Upper lobe of left lung (tissue), 6 donors: ENCODE results near the gene HDHD5. TPM values are rescaled to one million over a fixed set of nuclear protein-coding genes. Genes with fewer than 3 reads are reported as not detected.
"Not testable (repeated sequence)": the region's sequence is repeated elsewhere in the genome, so short reads cannot be mapped to it uniquely, and the experiment has no call there.

Source experiments
- ATAC-seq, 2 donors: fragments of 200-7000 bp; cut with Tn5 transposase; one replicate each; pipeline ENCODE4 v1.9.1; 2022; ENCODE audit warnings: mild to moderate bottlenecking in 2 of 2, moderate library complexity in 2 of 2; ENCODE audit not compliant: low FRiP score in 2 of 2
- DNase-seq, 2 donors: peaks; one replicate each; pipeline ENCODE4 v3.0.0-alpha.2; 2019 to 2020
- H3K27ac ChIP-seq, 4 donors: fragments of 200-600 bp; sonication (generic); one replicate each; pipeline ENCODE4 v1.5.1; 2016 to 2019
- H3K27me3 ChIP-seq, 4 donors: fragments of 200-600 bp; sonication (generic); one replicate each; pipeline ENCODE4 v1.5.1; 2017 to 2019
- H3K36me3 ChIP-seq, 4 donors: fragments of 200-600 bp; sonication (generic); one replicate each; pipeline ENCODE4 v1.5.1; 2016 to 2019
- H3K4me1 ChIP-seq, 4 donors: fragments of 200-600 bp; sonication (generic); one replicate each; pipeline ENCODE4 v1.5.1; 2018 to 2019
- H3K4me3 ChIP-seq, 4 donors: fragments of 200-600 bp; sonication (generic); one replicate each; pipeline ENCODE4 v1.5.1; 2017 to 2019; ENCODE audit warnings: mild to moderate bottlenecking in 2 of 4, moderate library complexity in 1 of 4
- H3K9me3 ChIP-seq, 4 donors: fragments of 200-600 bp; sonication (generic); one replicate each; pipeline ENCODE4 v1.5.1; 2018 to 2019
- EP300 ChIP-seq, 4 donors: sonication (generic); formaldehyde crosslinking; IDR thresholded peaks; one replicate each; pipeline ENCODE4 v1.5.1; 2017; ENCODE audit warnings: antibody characterized with exemption in 4 of 4, control low read depth in 2 of 4
- POLR2A ChIP-seq, 4 donors: fragments of 450-650 bp; IDR thresholded peaks; one replicate each; pipeline ENCODE4 v1.5.1; 2016 to 2017; ENCODE audit warnings: antibody characterized with exemption in 4 of 4, mild to moderate bottlenecking in 2 of 4
- POLR2AphosphoS5 ChIP-seq, 2 donors: sonication (generic); formaldehyde crosslinking; IDR thresholded peaks; one replicate each; pipeline ENCODE4 v1.5.1; 2017; ENCODE audit warnings: antibody characterized with exemption in 2 of 2
- WGBS, 2 donors: methylation state at CpG; one replicate each; pipeline ENCODE4 v1.1.5; 2017 to 2018; 5-methylcytosine and 5-hydroxymethylcytosine counted together
- total RNA-seq, 6 donors: library from RNA; depleted of rRNA in 4 of 6; stranded (reverse); fragments of >200 nt in 4 of 6; gene quantifications; one replicate each; pipeline versions ENCODE4 v1.1.0 to v1.2.1, GENCODE V29; 2016 to 2021
- TF ChIP-seq, protein P1 (sequence below), 6 experiments: fragments of 450-650 bp in 4 of 6; fragments of 200-600 bp in 2 of 6; sonication (generic) in 2 of 6; IDR thresholded peaks; one replicate each; pipeline ENCODE4 v1.5.1; 2016 to 2019; ENCODE audit warnings: antibody characterized with exemption in 6 of 6
- donor health status: DM: no; HTN: no; CAD: no; lungs with moderate emphysema.
- donor health status: DM: no; HTN: yes; CAD: no; lungs with severe emphysema.

HDHD5 gene
- total RNA-seq, 6 donors from 2014 or later, result 28.0 to 47.1 (median 34.3) TPM

DNA sequence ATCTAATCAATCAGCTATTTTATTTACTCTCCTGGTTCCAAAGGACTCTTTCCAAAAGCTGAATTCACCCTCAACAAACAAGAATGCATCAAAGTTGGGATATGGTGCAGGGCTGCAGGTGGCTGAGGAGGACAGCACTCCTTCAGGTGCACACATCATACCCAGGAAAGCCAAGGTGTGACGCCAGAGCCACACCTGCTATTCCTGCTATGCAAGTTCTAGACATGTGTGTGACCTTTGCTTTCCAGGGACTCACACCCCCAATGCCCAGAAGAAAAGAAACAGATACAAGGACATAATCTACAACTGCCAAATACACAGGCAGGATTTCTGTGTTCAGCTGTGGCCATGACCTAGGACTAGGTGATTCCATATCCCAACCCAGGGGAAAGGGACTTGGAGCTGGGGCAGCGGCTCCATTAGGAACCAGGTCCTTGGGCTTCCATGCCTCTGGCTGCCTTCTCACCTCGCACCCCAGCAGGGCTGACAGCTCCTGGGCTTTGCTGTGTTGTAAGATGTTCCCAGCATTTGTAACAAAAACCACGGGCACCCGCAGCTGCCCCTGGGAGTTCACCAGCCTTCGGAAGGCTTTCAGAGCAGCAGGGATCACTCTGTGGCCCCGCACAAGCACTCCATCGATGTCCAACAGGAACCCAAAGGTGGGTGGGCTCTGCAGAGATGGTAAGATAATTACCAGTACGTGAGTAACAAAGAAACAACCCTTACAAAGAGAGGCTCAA is 9.8 kb downstream of the HDHD5 start:
- DNase-seq (no peak), ATAC-seq (no peak)
- no peaks in the 10 kb centered on the region for H3K9me3 ChIP-seq
- peaks cover 0 to 35% (median 17%) of the 10 kb centered on the region in 4 donors for H3K36me3 ChIP-seq
- H3K27me3 ChIP-seq, result no peaks in the 10 kb centered on the region
- H3K4me1 ChIP-seq, result no peaks in the 10 kb centered on the region
- no peak overlapping the region for H3K27ac ChIP-seq
- TF ChIP-seq POLR2AphosphoS5 (IDR thresholded peaks at IDR 0.05) (no peak), POLR2A (IDR thresholded peaks at IDR 0.05) (no peak), EP300 (IDR thresholded peaks at IDR 0.05) (no peak)
- TF ChIP-seq, protein P1, sequence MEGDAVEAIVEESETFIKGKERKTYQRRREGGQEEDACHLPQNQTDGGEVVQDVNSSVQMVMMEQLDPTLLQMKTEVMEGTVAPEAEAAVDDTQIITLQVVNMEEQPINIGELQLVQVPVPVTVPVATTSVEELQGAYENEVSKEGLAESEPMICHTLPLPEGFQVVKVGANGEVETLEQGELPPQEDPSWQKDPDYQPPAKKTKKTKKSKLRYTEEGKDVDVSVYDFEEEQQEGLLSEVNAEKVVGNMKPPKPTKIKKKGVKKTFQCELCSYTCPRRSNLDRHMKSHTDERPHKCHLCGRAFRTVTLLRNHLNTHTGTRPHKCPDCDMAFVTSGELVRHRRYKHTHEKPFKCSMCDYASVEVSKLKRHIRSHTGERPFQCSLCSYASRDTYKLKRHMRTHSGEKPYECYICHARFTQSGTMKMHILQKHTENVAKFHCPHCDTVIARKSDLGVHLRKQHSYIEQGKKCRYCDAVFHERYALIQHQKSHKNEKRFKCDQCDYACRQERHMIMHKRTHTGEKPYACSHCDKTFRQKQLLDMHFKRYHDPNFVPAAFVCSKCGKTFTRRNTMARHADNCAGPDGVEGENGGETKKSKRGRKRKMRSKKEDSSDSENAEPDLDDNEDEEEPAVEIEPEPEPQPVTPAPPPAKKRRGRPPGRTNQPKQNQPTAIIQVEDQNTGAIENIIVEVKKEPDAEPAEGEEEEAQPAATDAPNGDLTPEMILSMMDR (IDR thresholded peaks at IDR 0.05), result no peak
- WGBS, 2 donors, result 82 to 85% methylated on average over 4 to 9 of the region's 9 CpGs
- no peak overlapping the region for H3K4me3 ChIP-seq

DNA sequence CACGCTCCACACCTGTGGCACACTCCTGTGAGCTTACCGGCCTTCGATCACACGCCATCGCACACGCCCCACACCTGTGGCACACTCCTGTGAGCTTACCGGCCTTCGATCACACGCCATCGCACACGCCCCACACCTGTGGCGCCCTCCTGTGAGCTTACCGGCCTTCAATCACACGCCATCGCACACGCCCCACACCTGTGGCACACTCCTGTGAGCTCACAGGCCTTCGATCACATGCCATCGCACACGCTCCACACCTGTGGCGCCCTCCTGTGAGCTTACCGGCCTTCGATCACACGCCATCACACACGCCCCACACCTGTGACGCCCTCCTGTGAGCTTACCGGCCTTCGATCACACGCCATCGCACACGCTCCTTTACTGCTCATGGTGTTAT is 11.6 kb downstream of the HDHD5 start:
- DNase-seq, H3K4me1 ChIP-seq, H3K9me3 ChIP-seq, ATAC-seq, H3K27ac ChIP-seq, H3K4me3 ChIP-seq, H3K27me3 ChIP-seq: not testable (repeated sequence)
- WGBS, 2 donors, result 96 to 97% methylated on average over 30 of the region's 30 CpGs
- H3K36me3 ChIP-seq, result peaks cover 0 to 52% (median 35%) of the 10 kb centered on the region in 4 donors

DNA sequence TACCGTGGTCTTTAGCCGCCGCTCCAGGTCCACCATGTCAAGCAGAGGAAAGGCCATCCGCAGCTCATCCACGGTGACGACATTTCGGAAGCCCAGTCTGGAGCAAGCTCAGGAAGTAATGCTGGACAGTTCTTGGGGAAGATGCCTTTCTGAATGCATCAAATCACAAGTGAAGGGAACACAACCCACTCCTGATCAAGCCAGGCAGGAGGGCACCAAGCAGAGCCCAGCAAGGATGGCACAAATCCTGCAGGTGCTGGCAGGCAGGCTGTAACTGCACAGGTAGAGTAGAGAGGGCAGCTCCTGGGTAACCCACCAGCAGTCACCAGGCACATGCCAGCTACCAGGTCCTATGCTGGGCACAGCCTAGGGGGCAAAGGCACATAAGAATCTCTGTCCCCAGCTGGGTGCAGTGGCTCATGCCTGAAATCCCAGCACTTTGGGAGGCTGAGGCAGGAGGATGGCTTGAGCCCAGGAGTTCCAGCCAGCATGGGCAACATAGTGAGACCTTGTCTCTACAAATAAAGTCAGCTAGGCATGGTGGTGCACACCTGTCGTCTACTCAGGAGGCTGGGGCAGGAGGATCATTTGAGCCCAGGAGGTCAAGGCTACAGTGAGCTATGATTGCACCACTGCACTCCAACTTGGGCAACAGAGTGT is 13.9 kb downstream of the HDHD5 start:
- Histone ChIP-seq H3K9me3 (no peaks in the 10 kb centered on the region), H3K4me1 (no peaks in the 10 kb centered on the region), H3K27ac (no peak overlapping the region), H3K36me3 (peaks cover 0 to 75% (median 53%) of the 10 kb centered on the region in 4 donors), H3K4me3 (no peak overlapping the region), H3K27me3 (no peaks in the 10 kb centered on the region)
- WGBS, 2 donors, result 95 to 99% methylated on average over 6 to 7 of the region's 8 CpGs
- no peak for DNase-seq
- ATAC-seq, result peak in 1 of 2 donors; percentile 21
- TF ChIP-seq, protein P1 (IDR thresholded peaks at IDR 0.05), result no peak
- TF ChIP-seq EP300 (IDR thresholded peaks at IDR 0.05), result no peak
- no peak for TF ChIP-seq POLR2A (IDR thresholded peaks at IDR 0.05)
- no peak for TF ChIP-seq POLR2AphosphoS5 (IDR thresholded peaks at IDR 0.05)

DNA sequence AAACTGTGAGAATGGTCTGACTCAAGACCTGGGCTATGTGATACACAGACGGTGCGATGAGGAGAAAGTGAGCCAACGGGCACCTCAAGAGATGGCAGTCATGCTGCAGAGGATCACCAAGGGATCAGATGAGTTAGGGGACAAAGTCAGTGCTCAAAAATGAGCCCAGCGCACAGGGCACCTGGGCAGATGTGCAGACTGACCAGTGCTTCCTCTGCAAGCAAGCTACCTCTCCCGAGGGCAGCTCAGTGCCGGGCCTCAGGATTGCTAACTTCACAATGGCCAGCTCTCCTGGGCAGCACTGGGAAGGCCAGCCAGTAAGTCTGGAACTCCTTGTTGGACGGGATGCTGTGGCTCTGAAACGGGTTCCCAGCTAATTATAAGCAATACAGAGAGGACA is 15.3 kb downstream of the HDHD5 start:
- WGBS, 2 donors, result 92 to 94% methylated on average over 8 of the region's 8 CpGs
- Histone ChIP-seq H3K27ac (no peak overlapping the region), H3K9me3 (no peaks in the 10 kb centered on the region), H3K4me3 (no peak overlapping the region), H3K27me3 (no peaks in the 10 kb centered on the region), H3K36me3 (peaks cover 0 to 80% (median 53%) of the 10 kb centered on the region in 4 donors), H3K4me1 (no peaks in the 10 kb centered on the region)
- no peak for ATAC-seq
- no peak for DNase-seq
- TF ChIP-seq POLR2A (IDR thresholded peaks at IDR 0.05) (no peak), POLR2AphosphoS5 (IDR thresholded peaks at IDR 0.05) (no peak), EP300 (IDR thresholded peaks at IDR 0.05) (no peak)
- TF ChIP-seq, protein P1 (IDR thresholded peaks at IDR 0.05), result no peak

DNA sequence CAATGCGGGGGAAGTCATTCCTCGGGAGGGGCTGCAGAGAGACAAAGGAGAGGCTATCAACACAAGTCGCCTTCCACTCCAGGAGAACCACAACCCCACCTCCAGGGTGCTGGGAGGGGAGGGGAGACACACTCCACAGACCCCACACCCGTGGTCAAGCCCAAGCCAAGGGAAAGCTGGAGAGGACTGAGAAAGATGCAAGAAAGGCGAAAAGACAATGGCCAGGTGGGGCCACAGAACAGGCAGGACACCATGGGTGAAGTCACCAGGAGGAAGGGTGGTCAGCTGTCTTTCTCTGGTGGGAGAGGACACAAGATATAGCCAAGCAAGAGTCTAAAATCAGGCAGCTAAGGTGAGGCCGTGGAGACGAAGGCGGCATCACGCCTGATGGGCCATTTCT is 16.0 kb downstream of the HDHD5 start:
- Histone ChIP-seq H3K27me3 (no peaks in the 10 kb centered on the region), H3K4me1 (no peaks in the 10 kb centered on the region), H3K36me3 (peaks cover 0 to 80% (median 58%) of the 10 kb centered on the region in 4 donors), H3K9me3 (no peaks in the 10 kb centered on the region), H3K27ac (no peak overlapping the region), H3K4me3 (no peak overlapping the region)
- 93% methylated on average over 9 of the region's 9 CpGs for WGBS, 2 donors
- ATAC-seq (no peak), DNase-seq (no peak)
- TF ChIP-seq EP300 (IDR thresholded peaks at IDR 0.05) (no peak), POLR2AphosphoS5 (IDR thresholded peaks at IDR 0.05) (no peak), POLR2A (IDR thresholded peaks at IDR 0.05) (no peak)
- TF ChIP-seq, protein P1 (IDR thresholded peaks at IDR 0.05), result no peak
